Loucy (cell line): ENCODE data around the gene LRRC14B.
A peak's percentile ranks its signal among the peaks of the same experiment; 100 is the strongest.
"Not testable (repeated sequence)": the region's sequence is repeated elsewhere in the genome, so short reads cannot be mapped to it uniquely, and the experiment has no call there.

Source experiments
- H2AFZ ChIP-seq: fragments of 200-600 bp; sonication (generic); 2 replicates; pipeline ENCODE4 v1.6.0; 2016; ENCODE audit warnings: antibody characterized with exemption, mild to moderate bottlenecking, low read length, moderate library complexity
- H3F3A ChIP-seq: fragments of 200-600 bp; 2 replicates; pipeline ENCODE4 v1.6.0; 2016; ENCODE audit warnings: antibody characterized with exemption, low read depth, mild to moderate bottlenecking
- H3K27me3 ChIP-seq: fragments of 200-600 bp; sonication (generic); 2 replicates; pipeline ENCODE4 v1.6.1; 2014; ENCODE audit warnings: low read length, mild to moderate bottlenecking; ENCODE audit not compliant: insufficient read depth, poor library complexity, severe bottlenecking
- H3K36me3 ChIP-seq: fragments of 200-600 bp; sonication (generic); 2 replicates; pipeline ENCODE4 v1.6.1; 2016; ENCODE audit warnings: low read length; ENCODE audit not compliant: insufficient read depth
- H3K4me1 ChIP-seq: fragments of 200-600 bp; sonication (generic); 2 replicates; pipeline ENCODE4 v1.5.1; 2014; ENCODE audit warnings: low read length, mild to moderate bottlenecking; ENCODE audit not compliant: insufficient read depth, poor library complexity, severe bottlenecking
- H3K4me2 ChIP-seq: fragments of 200-600 bp; sonication (generic); 2 replicates; pipeline ENCODE4 v1.6.0; 2014; ENCODE audit warnings: antibody characterized with exemption, low read length, low read depth, mild to moderate bottlenecking; ENCODE audit not compliant: poor library complexity, severe bottlenecking
- H3K4me3 ChIP-seq: fragments of 200-600 bp; sonication (generic); 2 replicates; pipeline ENCODE4 v1.5.1; 2014; ENCODE audit warnings: low read length, mild to moderate bottlenecking, mixed read lengths; ENCODE audit not compliant: poor library complexity, severe bottlenecking
- H3K79me2 ChIP-seq: fragments of 200-600 bp; sonication (generic); 2 replicates; pipeline ENCODE4 v1.6.1; 2014; ENCODE audit warnings: low read length; ENCODE audit not compliant: insufficient read depth
- H3K9ac ChIP-seq: fragments of 200-600 bp; sonication (generic); 2 replicates; pipeline ENCODE4 v1.6.0; 2014; ENCODE audit warnings: mild to moderate bottlenecking, low read depth, low read length, moderate library complexity; ENCODE audit not compliant: poor library complexity, severe bottlenecking
- H3K9me2 ChIP-seq: fragments of 200-600 bp; sonication (generic); replicated peaks from 2 replicates; pipeline ENCODE4 v1.6.1; 2016; ENCODE audit warnings: low read depth, low read length, mixed read lengths
- H3K9me3 ChIP-seq: fragments of 200-600 bp; sonication (generic); 2 replicates; pipeline ENCODE4 v1.6.1; 2014; ENCODE audit warnings: mild to moderate bottlenecking, antibody characterized with exemption, low read length, low read depth; ENCODE audit not compliant: insufficient read depth
- H4K20me1 ChIP-seq: fragments of 200-600 bp; sonication (generic); 2 replicates; pipeline ENCODE4 v1.6.0; 2014; ENCODE audit warnings: antibody characterized with exemption, low read length, mild to moderate bottlenecking; ENCODE audit not compliant: insufficient read depth, poor library complexity, severe bottlenecking
- EZH2phosphoT487 ChIP-seq: fragments of 200-600 bp; IDR thresholded peaks from 2 replicates; pipeline ENCODE4 v1.6.1; 2018; ENCODE audit warnings: antibody characterized with exemption, mild to moderate bottlenecking, moderate library complexity, borderline replicate concordance
- TF ChIP-seq, protein P1 (sequence below): fragments of 200-600 bp; sonication (generic); conservative IDR thresholded peaks from 2 replicates; pipeline ENCODE4 v1.5.1; 2014; ENCODE audit warnings: mild to moderate bottlenecking, antibody characterized with exemption, low read length

Gene LRRC14B

DNA sequence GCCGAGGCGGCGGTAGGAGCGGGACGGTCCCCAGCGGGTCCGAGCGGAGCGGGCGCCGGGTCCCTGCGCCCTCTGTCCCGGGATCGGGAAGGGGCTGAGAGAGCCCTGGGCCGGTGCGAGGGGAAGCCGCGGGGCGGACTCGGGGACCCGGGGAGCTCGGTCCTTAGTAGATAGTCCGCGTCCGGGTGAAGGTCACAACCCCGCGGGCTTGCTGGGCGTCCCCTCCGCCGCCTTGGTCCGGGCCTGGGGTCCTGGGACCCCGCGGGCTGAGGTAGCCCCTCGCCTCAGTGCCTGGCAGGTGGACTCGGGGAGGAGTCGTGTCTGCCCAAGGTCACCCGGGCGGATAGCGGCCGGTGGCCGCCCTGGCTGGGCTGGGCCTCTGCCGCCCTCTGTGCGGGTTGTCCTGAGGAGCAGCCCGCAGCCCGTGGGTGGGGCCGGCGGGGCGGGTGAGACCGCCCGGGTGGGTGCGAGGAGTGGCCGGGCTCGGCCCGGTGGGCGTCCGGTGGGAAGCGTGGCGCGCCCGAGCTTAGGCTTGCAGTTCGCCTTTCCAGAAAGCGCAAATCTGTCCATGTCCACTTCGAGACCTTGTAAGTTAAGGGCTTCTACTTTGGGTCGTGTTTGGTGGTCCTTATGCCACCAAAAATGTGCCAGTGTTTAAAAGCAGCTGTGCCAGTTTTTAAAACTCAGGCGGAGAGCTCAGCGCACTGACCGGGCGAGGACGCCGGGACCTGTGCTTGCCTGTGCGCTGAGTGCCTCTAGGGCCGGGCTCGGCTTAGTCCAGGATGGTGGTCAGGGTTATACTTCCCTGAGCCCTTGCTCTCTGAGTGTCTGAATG, 27.4 kb downstream of the LRRC14B start:
- Histone ChIP-seq H3K4me3 (peak overlapping the region; percentile 98), H3K9me3 (no peaks in the 10 kb centered on the region), H3K9ac (peak overlapping the region; percentile 97), H3K4me1 (peaks cover 51% of the 10 kb centered on the region), H3F3A (no peaks in the 10 kb centered on the region), H2AFZ (no peak overlapping the region), H3K79me2 (peaks cover 91% of the 10 kb centered on the region), H4K20me1 (peaks cover 54% of the 10 kb centered on the region), H3K4me2 (peak overlapping the region; percentile 90), H3K36me3 (peaks cover 16% of the 10 kb centered on the region; the same call in 1 of the 2 replicates), H3K27me3 (peaks cover 7% of the 10 kb centered on the region), H3K9me2 (no peaks in the 10 kb centered on the region)
- TF ChIP-seq EZH2phosphoT487 = no peak
- TF ChIP-seq, protein P1, sequence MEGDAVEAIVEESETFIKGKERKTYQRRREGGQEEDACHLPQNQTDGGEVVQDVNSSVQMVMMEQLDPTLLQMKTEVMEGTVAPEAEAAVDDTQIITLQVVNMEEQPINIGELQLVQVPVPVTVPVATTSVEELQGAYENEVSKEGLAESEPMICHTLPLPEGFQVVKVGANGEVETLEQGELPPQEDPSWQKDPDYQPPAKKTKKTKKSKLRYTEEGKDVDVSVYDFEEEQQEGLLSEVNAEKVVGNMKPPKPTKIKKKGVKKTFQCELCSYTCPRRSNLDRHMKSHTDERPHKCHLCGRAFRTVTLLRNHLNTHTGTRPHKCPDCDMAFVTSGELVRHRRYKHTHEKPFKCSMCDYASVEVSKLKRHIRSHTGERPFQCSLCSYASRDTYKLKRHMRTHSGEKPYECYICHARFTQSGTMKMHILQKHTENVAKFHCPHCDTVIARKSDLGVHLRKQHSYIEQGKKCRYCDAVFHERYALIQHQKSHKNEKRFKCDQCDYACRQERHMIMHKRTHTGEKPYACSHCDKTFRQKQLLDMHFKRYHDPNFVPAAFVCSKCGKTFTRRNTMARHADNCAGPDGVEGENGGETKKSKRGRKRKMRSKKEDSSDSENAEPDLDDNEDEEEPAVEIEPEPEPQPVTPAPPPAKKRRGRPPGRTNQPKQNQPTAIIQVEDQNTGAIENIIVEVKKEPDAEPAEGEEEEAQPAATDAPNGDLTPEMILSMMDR = no peak

DNA sequence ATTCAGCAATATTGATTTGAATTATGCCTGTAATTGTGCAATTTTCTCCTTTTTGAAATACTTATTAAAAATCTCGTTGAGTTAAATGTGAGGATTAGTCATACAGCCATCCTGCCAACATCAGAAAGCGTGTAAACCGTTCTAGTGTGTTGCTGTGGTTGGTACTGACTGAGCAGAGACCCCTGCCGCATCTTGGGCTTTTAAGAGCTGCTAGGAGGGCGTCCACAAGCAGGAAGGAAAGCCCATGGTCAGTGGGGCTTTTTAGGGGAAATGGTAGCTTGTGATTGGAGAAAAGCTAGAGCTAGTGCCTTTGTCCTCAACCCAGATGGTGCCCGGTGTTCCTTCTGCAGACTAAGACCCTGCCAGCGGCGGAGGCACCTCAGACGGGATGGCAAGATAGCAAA, 28.2 kb downstream of the LRRC14B start:
- Histone ChIP-seq H3K4me1 (peaks cover 51% of the 10 kb centered on the region), H3K27me3 (peaks cover 7% of the 10 kb centered on the region), H3K4me2 (peak overlapping the region; percentile 90), H3K9ac (peak overlapping the region; percentile 97), H3K36me3 (peaks cover 22% of the 10 kb centered on the region), H3F3A (no peaks in the 10 kb centered on the region), H3K9me3 (no peaks in the 10 kb centered on the region), H3K79me2 (peaks cover 91% of the 10 kb centered on the region), H4K20me1 (peaks cover 62% of the 10 kb centered on the region), H3K4me3 (peak overlapping the region; percentile 98), H2AFZ (no peak overlapping the region), H3K9me2 (no peaks in the 10 kb centered on the region)
- TF ChIP-seq, protein P1 = no peak
- no peak for TF ChIP-seq EZH2phosphoT487

DNA sequence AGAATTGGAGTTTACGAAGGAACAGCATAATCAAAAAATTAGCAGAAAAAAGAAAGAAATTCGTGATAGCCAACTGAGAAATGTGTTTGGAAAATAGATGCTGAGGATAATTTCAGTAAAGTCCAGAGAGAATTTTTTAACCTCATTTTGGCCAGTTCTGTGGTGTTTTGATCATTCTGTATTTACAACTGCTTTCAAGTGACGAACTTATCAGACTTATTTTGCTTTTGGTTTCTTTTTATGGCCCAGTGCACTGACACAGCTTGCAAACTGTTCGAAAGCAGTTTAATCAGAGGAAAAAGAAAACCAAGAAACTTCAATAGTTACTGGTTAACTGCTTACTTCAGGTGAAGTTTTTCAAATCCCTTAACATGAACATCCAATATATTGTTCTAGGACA, 28.7 kb downstream of the LRRC14B start:
- H3K27me3 ChIP-seq = peaks cover 7% of the 10 kb centered on the region
- peak overlapping the region; percentile 98 for H3K4me3 ChIP-seq
- H3K9ac ChIP-seq = peak overlapping the region; percentile 97
- H2AFZ ChIP-seq = no peak overlapping the region
- TF ChIP-seq, protein P1 = no peak
- no peak for TF ChIP-seq EZH2phosphoT487
- peaks cover 66% of the 10 kb centered on the region for H4K20me1 ChIP-seq
- H3F3A ChIP-seq = no peaks in the 10 kb centered on the region
- H3K4me2 ChIP-seq = peak overlapping the region; percentile 90
- H3K9me2 ChIP-seq = no peaks in the 10 kb centered on the region
- peaks cover 51% of the 10 kb centered on the region for H3K4me1 ChIP-seq
- H3K9me3 ChIP-seq = no peaks in the 10 kb centered on the region
- peaks cover 91% of the 10 kb centered on the region for H3K79me2 ChIP-seq
- peaks cover 28% of the 10 kb centered on the region for H3K36me3 ChIP-seq

DNA sequence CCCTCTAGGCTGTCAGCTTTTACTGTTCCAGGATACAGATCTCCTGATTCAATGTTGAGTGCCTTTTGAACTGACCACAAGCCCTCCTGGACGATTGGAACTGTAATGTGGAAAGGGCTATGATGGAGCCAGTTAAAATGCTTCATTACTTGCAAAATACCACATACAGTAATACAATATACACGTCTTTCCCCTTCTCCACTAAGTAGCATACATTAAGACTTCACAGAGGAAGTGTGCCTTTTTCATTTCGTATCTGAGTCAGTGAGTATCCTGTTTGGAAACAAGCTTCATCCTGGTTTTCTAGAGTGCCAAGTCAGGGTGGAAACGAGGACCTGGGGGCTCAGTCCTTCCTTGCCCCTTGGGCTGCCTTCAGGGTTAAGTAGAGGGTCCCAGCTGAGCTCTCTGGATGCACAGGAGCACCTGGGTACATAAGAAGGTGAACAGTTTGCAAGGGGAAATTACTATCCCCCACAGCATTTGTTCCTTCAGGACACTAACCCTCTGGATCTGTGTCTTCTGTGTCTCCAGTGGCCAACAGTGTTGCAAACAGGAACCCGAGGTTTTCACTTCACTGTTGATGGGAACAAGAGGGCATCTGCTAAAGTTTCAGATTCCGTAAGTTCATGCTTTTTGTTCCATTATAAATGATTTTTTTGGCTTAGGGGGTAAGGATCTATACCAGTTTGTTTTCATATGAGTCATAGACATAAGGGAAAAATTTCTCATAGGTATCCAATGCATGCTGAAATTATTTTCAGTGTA, 31.8 kb downstream of the LRRC14B start:
- Histone ChIP-seq H3K4me2 (peak overlapping the region; percentile 90), H3K4me3 (peak overlapping the region; percentile 98), H4K20me1 (peaks cover 78% of the 10 kb centered on the region), H3K36me3 (peaks cover 58% of the 10 kb centered on the region), H3K4me1 (peaks cover 41% of the 10 kb centered on the region), H3K79me2 (peaks cover 96% of the 10 kb centered on the region), H3K9ac (peak overlapping the region; percentile 97)
- H3K9me2 ChIP-seq, H3F3A ChIP-seq, H2AFZ ChIP-seq, H3K9me3 ChIP-seq, H3K27me3 ChIP-seq: not testable (repeated sequence)
